Measurements from ENCODE around the gene ST3GAL5. TPM values are rescaled to one million over a fixed set of nuclear protein-coding genes. Genes with fewer than 3 reads are reported as not detected.

Gene ST3GAL5
- total RNA-seq, 1 donor from 2014 or later, result 76.7 TPM

- H3K27me3 ChIP-seq, result no peaks in the 10 kb centered on the region
- peak overlapping the region; percentile 63 for H3K27ac ChIP-seq
- no peaks in the 10 kb centered on the region for H3K9me3 ChIP-seq
- DNase-seq, result no peak
- intact Hi-C loops (cut with DNase I), result no loop called here
- H3K4me3 ChIP-seq, result peak overlapping the region; percentile 3
- ATAC-seq, result peak; percentile 44
- H3K4me1 ChIP-seq, result peaks cover 26% of the 10 kb centered on the region
- TF ChIP-seq, protein P1, sequence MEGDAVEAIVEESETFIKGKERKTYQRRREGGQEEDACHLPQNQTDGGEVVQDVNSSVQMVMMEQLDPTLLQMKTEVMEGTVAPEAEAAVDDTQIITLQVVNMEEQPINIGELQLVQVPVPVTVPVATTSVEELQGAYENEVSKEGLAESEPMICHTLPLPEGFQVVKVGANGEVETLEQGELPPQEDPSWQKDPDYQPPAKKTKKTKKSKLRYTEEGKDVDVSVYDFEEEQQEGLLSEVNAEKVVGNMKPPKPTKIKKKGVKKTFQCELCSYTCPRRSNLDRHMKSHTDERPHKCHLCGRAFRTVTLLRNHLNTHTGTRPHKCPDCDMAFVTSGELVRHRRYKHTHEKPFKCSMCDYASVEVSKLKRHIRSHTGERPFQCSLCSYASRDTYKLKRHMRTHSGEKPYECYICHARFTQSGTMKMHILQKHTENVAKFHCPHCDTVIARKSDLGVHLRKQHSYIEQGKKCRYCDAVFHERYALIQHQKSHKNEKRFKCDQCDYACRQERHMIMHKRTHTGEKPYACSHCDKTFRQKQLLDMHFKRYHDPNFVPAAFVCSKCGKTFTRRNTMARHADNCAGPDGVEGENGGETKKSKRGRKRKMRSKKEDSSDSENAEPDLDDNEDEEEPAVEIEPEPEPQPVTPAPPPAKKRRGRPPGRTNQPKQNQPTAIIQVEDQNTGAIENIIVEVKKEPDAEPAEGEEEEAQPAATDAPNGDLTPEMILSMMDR (IDR thresholded peaks at IDR 0.05), result no peak
- H3K36me3 ChIP-seq, result no peaks in the 10 kb centered on the region
Measured at GRCh38 chr2:85875350-85876050, 13.3 kb downstream of the ST3GAL5 start.

GRCh38 chr2:85873679-85874078 is 15.1 kb downstream of the ST3GAL5 start:
- Histone ChIP-seq H3K27ac (no peak overlapping the region), H3K4me1 (peaks cover 13% of the 10 kb centered on the region), H3K27me3 (no peaks in the 10 kb centered on the region), H3K36me3 (no peaks in the 10 kb centered on the region), H3K4me3 (no peak overlapping the region), H3K9me3 (no peaks in the 10 kb centered on the region)
- ATAC-seq (no peak), DNase-seq (no peak)
- intact Hi-C loops (cut with DNase I), result no loop called here
- TF ChIP-seq, protein P1 (IDR thresholded peaks at IDR 0.05), result no peak

GRCh38 chr2:85872536-85873161 is 16.1 kb downstream of the ST3GAL5 start:
- TF ChIP-seq, protein P1 (IDR thresholded peaks at IDR 0.05), result no peak
- no peak for DNase-seq
- Histone ChIP-seq H3K4me3 (no peak overlapping the region), H3K27ac (no peak overlapping the region), H3K36me3 (no peaks in the 10 kb centered on the region), H3K27me3 (no peaks in the 10 kb centered on the region), H3K4me1 (peaks cover 12% of the 10 kb centered on the region), H3K9me3 (no peaks in the 10 kb centered on the region)
- peak; percentile 10 for ATAC-seq
- intact Hi-C loops (cut with DNase I), result no loop called here

DNA sequence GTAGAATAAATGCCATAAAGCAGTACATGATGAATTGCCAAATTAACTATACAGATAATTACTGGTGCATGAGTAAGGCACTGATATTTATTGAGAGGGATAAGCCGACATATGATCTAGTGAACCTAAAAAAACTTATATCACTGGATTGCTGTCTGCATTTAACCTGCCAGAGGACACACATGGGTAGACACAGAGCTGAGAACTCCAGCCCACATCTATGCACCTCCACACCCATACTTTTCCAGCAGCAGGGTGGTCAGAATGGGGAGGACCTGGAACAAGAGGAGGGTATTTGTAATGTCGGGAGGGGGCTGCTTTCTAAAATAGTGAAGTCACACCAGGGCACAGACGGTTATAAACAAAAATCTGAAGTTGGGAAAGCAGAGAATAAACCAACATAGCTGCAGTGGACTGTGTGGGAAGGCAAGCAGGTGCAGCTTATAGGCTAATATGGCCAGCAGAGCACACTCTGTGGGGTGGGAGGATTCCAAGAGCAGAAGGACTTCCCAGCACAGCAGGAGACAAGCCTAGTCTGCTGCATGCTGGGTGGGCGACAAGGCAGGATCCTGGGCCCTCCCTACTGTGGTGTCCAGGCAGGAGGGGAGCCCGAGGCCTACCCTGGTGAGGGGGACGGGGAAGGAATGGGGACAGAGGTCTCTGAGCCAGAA is 17.2 kb downstream of the ST3GAL5 start:
- no peak overlapping the region for H3K27ac ChIP-seq
- H3K4me1 ChIP-seq, result peaks cover 12% of the 10 kb centered on the region
- H3K27me3 ChIP-seq, result no peaks in the 10 kb centered on the region
- no peaks in the 10 kb centered on the region for H3K36me3 ChIP-seq
- DNase-seq (no peak), ATAC-seq (no peak)
- TF ChIP-seq, protein P1 (IDR thresholded peaks at IDR 0.05), result no peak
- no peak overlapping the region for H3K4me3 ChIP-seq
- intact Hi-C loops (cut with DNase I), result no loop called here
- no peaks in the 10 kb centered on the region for H3K9me3 ChIP-seq

DNA sequence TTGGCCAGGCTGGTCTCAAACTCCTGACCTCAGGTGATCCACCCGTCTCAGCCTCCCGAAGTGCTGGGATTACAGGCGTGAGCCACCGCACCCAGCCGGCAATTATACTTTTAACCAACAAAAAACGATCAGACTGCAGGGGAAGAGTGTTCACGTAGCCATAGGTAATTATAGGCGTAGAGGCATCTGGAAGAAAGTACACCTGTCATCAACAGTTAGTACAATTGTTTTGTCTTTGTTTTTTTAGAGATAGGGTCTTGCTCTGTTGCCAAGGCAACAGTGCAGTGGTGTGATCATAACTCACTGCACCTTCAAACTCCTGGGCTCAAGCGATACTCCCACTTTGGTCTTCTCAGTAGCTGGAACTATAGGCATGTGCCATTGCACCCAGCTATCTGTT is 20.0 kb downstream of the ST3GAL5 start:
- Histone ChIP-seq H3K27ac (no peak overlapping the region), H3K4me3 (no peak overlapping the region), H3K9me3 (no peaks in the 10 kb centered on the region), H3K27me3 (no peaks in the 10 kb centered on the region), H3K36me3 (no peaks in the 10 kb centered on the region), H3K4me1 (peaks cover 20% of the 10 kb centered on the region)
- intact Hi-C loops (cut with DNase I), result no loop called here
- TF ChIP-seq, protein P1 (IDR thresholded peaks at IDR 0.05), result no peak
- DNase-seq (no peak), ATAC-seq (no peak)

Data from upper lobe of right lung (tissue), 1 donor.